Measurements from ENCODE around the gene FAM81A.
"Not testable (repeated sequence)": the region's sequence is repeated elsewhere in the genome, so short reads cannot be mapped to it uniquely, and the experiment has no call there.

FAM81A gene

DNA sequence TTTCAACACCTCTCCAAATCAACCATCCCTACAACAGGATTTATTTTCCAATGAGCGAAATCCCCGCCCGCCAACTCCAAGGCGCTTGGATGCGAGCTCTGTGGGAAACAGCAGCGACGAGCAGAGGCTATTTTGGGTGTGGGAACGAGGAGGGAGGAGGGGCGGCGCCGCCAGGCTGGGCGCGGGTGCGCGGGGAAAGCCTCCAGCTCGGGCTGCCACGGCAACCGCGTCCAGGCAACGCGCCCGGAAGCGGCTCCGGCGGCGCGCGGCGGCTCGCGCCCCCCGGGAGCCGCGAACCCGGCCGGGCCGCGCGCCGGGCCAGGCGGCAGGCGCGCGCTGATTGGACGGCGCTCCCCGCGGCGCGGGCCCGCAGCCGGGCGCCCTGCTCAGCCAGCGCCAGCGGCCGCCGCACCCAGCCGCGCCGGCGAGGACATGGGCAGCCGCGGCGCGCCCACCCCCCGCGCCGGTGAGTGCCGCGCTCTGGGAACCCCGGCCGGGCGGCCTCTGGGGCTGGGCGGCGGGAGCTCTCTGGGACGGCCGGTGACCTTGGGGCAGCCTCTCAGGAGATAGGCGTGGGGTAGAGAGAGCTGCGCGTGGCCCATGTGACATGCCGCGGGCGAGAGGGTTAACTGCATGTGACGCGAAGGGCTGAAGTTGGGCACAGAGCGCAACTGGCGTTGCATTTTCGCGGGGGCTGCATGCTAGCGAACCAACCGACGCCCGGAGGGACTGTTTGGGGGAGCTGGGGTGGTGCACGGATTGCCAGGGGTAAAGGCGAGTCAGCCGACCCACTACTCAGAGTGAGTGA, at the start of gene FAM81A:
Gene FAM81A, plus strand, starts transcription at position 370 of the 808 bp plus-strand sequence. CDS start 20,441 bp downstream, outside the sequence.
- in situ Hi-C loops (cut with MboI; ENCODE audit: low sequenced_read_pairs): no loop called here

DNA sequence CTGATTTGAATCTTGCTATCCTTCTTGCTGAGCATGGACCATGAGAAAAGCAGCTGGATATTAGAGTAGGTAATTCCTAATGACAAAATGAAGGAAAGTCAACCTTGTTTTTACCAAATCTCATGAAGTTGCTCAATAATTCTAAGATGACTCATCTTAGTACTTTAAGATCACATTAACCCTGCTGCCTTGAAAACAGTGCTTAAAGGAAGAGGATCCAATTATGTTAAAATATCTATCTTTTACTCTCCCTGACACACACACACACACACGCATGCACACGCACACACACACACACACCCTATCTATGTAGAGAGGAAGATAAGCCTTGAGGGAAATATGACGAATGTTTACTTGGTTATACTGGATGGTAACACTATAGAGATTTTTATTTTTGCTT, 49.3 kb upstream of the FAM81A start:
- in situ Hi-C loops (cut with MboI; ENCODE audit: low sequenced_read_pairs): no loop called here

DNA sequence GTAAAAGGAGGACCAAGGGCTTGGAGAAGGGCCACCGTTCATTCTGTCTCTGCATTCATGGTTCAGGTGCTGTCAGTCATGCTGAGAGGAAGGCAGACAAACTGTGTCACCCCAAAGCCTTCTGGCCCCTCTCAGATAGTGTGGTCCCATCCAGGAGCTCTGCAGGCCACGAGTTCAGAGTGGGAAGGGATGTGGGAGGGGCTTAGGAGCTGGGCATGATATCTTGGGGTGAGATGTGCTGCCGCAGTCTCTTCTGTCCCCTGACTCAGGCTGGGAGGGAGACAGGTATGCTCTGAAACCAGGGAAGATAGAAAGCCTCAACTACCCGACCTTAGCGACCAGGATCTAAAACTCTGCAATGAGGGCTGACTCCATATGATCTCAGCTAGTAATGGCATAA, 45.7 kb upstream of the FAM81A start:
- in situ Hi-C loops (cut with MboI; ENCODE audit: low sequenced_read_pairs): no loop called here

DNA sequence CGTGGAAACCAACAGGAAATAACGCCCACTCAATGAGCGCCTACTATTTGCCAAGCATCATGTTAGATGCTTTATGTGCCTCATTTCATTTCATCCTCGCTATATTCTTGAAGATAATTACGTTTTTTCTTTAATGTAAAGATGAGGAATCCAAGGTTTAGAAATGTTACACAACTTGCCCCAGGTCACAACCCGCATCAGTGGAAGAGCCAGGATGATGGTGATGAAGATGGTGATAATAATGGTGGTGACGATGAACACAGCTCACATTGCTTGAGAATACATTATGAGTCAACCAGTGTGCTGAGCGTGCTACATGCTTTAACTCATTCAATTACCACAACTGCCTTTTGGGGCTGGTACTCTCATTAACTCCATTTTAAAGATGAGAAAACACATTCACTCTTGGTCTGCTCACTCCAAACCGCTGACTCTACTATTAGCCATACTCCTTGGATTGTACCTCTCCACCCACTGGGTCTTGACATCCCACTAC, 43.8 kb upstream of the FAM81A start:
- in situ Hi-C loops (cut with MboI; ENCODE audit: low sequenced_read_pairs): no loop called here

DNA sequence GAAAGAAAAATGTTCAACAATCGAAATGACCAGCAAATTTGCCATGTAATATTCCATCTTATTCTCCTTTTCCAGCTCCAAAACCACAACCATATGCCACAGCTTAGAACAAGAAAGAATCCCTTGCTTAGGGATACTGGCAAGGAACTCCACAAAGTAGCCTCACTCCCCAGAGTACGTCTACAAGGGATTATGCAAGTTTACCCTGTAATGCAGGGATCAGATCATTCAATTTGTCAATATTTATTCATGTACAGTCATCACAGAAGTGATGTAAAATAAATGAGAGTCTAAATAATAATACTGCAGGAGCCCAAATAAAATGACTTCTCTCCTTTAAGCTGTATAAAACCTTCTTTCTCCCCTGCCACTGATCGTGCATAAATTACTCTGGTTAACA, 41.8 kb upstream of the FAM81A start:
- in situ Hi-C loops (cut with MboI; ENCODE audit: low sequenced_read_pairs): no loop called here

DNA sequence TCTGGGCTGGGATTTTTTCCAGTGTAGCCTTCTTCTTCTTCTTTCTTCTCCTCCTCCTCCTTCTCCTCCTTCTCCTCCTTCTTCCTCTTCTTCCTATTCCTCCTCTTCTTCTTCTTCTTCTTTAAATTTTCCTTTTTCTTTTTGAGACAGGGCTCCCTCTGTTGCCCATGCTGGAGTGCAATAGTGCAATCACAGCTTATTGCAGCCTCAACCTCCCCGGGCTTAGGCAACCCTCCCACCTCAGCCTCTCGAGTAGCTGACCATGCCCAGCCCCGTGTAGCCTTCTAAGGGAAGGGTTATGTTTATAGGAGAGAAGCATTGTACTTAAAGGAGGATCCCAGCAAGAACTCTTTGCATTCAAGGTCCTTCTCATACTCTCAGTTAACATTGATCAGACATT, 41.3 kb upstream of the FAM81A start:
- in situ Hi-C loops (cut with MboI; ENCODE audit: low sequenced_read_pairs): no loop called here

DNA sequence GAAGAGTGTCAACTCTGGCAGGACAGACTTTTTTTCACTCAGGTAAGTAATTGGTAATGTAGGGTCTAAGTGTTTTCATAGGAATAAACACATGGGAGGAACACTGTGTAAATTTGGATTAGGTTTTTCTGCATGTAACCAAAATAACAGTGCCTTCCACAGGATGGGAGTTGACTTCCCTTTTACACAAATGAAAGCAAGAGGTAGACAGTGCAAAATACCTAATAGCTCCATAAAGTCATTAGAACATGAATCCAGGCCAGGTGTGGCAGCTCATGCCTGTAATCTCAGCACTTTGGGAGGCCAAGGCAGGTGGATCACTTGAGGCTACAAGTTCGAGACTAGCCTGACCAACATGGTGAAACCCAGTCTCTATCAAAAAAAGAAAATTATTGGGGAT, 39.8 kb upstream of the FAM81A start:
- in situ Hi-C loops (cut with MboI; ENCODE audit: low sequenced_read_pairs): no loop called here

DNA sequence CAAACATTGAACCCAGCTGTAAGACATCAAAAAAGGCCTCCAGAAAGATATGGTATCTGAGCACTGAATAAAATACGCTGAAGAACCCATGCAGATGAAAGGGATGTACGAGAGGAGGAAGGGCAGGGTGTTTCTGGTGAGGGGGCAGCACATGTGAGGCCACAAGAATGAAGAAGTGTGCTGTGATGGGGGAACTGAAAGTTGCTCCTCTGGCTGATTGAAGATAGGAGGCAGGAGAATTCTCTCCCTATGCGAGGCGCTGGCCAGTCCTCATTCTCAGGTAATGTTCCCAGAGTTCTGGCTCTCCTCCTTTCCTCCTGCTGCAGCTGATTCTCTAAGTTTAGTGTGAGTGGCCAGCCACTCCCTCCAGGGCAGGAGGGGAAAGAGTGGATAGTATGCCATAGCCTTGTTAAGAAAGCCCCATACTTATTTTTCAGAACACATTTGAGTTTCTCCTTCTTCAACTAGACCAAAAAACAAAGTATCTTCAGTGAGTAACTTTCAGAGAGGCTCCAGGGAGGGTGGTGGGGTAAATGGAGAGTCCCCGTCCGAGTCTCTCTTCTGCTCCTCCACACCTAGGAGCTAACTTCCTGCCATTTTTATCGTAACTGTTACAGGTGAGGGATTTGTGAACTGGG, 38.4 kb upstream of the FAM81A start:
- in situ Hi-C loops (cut with MboI; ENCODE audit: low sequenced_read_pairs): no loop called here

DNA sequence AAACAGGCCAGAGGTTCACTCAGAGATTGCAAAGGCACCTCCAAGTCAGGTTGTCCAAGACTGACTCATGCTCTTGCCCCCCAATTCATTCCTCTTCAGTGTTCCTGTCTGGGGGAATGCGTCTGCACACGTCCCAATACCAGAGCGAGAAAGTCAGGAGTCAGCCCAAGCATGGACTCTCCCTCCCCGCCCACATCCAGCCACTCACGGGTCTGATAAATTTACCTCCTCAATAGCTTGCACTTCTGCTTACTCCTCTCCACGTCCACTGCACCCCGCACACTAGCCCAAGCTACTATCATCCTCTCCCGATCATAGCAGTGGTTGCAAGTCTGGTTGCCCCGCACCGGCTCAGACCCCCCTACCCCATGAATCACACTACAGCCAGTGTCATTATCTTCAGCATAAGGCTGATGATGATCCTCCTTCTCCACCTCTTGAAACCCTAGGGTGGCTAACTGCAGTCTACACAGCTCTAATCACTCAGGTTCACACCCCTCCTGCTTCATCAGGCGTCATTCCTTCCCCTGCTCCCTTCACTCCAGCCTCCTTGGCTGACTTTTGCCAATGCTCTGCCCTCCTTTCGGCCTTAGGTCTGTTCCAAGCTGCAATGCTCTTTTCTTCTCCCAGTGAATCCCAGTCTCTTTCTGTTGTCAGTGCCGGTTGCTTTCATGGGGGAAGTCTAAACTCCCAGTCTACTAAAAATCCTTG, 37.7 kb upstream of the FAM81A start:
- in situ Hi-C loops (cut with MboI; ENCODE audit: low sequenced_read_pairs): no loop called here

DNA sequence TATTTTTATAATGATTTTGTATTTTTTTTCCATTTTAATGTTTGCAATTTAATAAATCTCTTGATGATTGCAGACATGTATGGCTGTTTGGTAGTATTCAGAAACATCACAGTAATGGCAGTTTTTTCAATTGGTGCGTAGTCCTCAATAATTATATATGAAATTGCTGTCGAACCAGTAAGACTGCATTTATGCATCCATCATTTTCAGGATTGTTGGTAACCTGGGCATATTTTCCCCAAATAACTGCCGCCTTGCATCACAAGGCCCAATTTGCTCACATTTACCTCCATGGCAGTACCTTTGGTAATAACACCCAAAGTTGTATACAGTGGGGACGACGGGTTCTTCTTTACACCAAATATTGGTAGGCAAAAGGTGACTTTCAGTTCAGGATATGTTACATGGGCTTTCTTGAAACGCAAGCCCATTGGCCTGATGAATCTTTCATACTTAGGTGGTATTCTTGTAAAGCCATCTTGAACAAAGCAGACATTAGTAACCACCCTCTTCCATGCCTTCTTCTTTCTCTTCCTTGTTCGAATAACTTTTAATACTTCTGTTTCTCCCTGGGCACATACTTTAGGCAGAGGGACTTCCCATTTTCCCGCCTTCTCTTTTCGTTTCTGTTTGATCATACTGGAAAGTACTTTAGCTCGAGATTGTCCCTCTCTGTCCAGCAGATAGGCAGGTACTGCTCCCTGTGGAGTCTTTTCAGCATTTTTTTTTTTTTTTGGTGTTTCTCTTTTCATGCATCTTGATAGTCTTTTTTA, 36.7 kb upstream of the FAM81A start:
- in situ Hi-C loops (cut with MboI; ENCODE audit: low sequenced_read_pairs): not testable (repeated sequence)

DNA sequence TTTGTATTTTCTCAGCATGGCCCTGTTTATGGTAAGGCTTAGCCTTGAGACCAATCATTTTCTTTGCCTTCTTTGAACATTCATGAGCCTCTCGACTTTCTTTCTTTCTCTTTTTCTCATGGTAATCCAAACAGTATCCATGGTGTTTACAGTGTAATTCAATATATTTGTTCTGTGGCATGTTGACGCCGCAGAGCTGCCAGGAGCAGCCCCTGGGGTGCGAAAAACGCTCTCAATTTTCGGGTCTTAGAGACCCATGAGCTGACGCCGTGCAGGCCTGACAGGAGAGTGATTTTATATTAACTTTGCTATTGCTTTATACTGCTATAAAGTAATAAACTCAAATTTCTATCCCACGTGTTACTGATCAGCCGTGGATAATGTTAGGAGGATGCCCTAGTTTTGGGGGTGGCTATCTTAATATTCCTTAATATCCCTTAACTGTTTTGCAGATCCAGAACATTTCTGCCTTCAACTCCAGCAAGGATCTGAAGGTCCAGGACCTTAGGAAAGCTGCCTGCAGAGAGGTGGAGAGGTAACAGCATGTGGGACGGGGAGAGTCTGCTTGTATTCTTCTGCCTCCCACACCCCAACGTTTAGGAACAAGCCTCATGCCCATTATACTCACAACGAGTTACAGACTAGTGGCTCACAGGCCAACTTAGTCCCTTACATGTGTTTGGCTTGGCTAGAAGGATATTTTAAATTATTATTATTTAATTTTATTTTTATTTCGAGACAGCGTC, 36.0 kb upstream of the FAM81A start:
- in situ Hi-C loops (cut with MboI; ENCODE audit: low sequenced_read_pairs): no loop called here

DNA sequence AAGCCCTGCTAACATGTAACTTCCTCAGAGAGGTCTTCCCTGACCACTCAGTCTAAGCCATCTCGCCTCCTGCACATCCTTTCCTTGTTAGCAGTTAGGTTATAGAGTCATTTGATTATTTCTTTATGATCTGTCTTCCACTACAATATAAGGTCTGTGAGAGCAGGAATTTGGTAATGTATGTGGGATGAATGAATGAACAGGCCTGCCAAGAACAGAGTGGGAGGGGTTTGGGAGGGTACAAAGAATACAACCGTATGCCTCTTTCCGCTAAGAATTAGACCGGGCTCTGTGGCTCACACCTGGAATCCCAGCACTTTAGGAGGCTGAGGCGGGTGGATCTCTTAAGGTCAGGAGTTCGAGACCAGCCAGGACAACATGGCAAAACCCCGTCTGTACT, 32.9 kb upstream of the FAM81A start:
- in situ Hi-C loops (cut with MboI; ENCODE audit: low sequenced_read_pairs): no loop called here

DNA sequence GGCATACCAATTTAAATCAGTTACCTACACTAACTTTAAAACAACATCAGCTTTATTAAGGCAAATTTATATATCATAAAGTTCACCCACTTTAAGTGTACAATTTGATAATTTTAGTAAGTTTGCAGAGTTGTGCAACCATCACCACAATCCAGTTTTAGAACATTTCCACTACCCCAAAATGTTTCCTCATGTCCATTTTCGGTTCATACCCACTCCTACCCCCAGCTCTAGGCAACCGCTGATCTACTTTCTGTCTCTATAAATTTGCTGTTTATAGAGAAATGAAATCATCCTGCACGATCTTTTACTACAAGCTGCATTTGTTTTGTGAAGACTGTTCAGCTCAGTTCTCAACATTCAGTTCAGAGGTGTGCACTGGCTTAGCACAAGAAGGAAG, 31.5 kb upstream of the FAM81A start:
- in situ Hi-C loops (cut with MboI; ENCODE audit: low sequenced_read_pairs): no loop called here

DNA sequence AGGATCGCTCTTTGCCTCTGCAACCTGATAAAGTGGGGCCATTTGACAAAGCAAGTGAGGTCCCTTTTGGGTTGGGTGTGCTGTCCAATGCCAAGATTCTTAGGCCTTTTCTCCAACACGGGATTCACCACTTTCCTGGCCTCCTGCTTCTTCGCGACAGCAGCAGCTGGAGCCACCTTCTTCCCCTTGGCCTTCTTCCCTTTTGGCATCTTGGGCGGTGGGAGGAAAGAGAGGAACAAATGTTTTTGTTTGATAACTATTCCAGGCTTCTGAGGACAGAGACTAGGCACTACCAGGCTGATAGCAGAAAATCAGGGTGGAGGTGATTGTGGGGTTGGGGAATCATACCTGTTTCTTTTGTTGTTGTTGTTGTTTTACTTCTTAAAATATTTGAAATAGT, 30.0 kb upstream of the FAM81A start:
- in situ Hi-C loops (cut with MboI; ENCODE audit: low sequenced_read_pairs): no loop called here

DNA sequence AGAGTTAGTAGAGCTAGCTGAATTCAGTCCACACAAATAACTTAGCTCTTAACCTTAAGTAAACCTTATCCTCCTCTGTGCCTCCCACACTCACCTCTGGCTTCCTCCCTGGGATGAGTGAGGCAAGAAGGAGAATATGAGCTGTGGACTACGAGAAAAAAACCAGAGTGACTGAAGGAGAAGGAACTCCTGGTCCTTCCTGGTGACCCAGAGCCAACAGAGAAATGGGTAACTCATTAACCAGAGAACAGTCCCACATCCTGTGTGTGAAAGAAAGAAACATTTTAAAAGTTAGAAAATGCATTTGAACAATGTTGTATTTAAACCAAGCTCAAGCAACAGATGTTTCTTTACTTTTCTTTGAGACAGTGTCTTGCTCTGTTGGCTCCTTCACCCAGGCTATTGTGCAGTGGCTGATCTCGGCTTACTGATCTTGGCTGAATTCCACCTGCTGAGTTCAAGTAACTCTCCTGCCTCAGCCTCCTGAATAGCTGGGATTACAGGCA, 27.5 kb upstream of the FAM81A start:
- in situ Hi-C loops (cut with MboI; ENCODE audit: low sequenced_read_pairs): no loop called here

DNA sequence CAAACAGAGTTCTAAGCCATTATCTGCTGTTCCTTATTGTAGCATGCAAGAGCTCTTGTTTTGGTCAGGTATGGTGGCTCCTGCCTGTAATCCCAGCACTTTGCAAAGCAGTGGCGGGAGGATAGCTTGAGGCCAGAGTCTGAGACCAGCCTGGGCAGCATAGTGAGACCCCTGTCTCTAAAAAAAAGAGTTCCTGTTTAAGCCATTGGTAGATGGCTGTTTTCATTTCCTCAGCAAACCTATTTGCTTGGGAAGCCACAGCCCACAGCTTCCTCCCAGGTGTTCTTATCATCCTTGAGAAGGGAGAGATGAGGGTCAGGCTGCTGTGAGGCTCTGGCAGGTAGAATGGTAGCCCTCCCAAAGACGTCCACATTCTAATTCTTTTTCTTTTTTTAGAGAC, 24.4 kb upstream of the FAM81A start:
- in situ Hi-C loops (cut with MboI; ENCODE audit: low sequenced_read_pairs): no loop called here

DNA sequence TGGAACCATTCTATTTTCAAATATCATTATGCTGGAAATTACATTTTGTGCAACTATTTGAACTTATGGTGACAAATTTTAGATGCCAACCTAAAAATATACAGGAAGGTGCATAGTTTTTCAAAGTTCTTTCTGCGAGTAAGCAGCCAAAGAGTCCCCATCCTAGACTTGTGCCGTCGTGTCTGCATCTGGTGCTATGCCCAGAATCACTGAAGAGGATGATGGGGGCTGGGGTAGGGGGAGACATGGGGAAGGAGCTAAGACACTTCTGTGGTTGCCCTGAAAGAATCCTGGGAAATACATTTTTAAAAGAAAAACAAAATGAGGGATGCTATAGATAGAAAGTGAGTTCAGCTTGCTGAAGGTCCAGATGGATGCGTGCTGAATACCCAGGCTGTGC, 21.2 kb upstream of the FAM81A start:
- in situ Hi-C loops (cut with MboI; ENCODE audit: low sequenced_read_pairs): no loop called here

DNA sequence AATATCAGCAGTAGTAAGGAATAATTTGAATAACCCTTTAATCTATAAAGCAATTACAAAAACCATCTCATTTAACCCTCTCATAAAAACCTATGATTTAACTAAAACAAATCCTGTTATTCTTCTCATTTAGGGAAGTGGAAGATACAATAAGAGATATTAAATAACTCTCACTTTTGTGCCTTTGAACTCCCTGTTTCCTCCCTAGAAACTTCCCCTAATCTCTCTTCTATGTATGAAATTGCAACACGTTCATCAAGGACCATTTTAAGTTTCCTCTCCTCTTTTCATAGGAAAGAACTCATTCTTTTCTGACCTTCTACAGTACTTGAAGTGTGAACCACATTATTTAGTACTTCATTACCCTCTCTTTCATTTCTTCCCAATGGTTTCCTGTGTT, 18.8 kb upstream of the FAM81A start:
- in situ Hi-C loops (cut with MboI; ENCODE audit: low sequenced_read_pairs): no loop called here

DNA sequence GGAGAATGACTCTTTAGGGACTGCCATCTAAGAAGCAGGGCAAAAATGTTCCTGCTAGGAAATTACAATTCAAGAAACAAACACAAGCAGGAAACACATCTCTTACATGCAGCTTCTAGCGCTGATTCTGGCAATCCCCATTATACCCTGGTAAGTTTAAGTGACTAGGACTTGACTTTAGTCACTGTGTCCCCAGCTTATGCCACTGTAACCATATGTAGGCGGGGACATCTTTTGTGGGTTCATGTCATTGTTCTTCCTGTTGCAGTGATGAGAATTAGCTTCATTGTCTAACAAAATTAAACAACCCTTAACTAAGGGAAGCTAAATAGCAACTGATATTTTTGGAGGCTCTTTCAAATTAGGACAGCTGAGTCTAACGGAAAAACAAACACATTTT, 17.9 kb upstream of the FAM81A start:
- in situ Hi-C loops (cut with MboI; ENCODE audit: low sequenced_read_pairs): no loop called here

DNA sequence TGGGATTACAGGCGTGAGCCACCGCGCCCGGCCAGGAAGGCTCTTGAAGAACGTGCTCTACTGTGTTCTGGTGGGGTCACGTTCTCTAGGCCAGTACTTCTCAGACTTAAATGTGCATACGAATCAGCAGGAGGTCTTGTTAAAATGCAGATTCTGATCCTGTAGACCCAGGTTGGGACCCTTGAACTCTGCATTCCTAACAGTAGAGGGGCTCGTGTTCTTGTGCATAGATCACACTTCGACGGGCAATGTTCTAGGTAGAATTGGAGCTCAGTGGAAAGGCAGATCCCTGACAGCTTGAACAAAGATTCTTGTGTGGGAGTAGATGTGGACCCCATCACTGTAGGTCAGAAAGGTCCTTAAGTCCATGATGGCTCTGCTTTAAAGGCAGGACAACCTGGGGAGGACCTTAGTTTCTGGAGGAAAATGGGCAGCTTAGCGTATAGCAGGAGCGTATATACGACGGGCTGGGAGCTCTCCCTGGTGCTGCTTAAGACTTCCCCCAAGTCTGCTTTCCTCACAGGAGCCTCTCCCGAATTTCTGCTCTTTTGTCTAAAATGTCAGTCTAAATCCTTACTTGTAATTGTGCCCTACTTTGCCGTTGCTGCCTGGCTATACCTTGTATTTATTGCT, 16.9 kb upstream of the FAM81A start:
- in situ Hi-C loops (cut with MboI; ENCODE audit: low sequenced_read_pairs): no loop called here
